ELR (cell line): ENCODE results near the gene H6PD.

ENCODE experiments used
- DNase-seq: peaks from one replicate; pipeline ENCODE4 v3.0.0-alpha.2; 2015; ENCODE audit warnings: low read depth

The H6PD gene

DNA sequence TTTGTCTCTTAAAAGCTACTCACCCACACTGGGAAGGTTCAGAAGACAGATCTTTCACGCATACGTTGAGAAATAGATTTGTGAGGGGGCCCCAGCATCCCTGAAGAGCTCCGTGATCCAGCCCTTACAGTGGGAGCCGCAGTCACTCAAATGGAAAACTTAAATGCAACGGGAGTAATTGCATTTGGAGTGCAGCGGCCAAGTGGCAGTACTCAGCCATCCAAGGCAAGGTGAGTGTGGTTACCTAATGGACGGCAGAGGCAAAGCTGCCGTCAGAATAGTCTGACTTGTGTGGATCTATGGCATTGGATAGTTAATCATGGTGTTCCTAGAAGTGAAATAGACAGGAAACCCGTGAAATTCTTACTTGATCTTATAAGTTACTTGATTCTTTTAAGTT, 63.3 kb downstream of the H6PD start:
- DNase-seq, result no peak

DNA sequence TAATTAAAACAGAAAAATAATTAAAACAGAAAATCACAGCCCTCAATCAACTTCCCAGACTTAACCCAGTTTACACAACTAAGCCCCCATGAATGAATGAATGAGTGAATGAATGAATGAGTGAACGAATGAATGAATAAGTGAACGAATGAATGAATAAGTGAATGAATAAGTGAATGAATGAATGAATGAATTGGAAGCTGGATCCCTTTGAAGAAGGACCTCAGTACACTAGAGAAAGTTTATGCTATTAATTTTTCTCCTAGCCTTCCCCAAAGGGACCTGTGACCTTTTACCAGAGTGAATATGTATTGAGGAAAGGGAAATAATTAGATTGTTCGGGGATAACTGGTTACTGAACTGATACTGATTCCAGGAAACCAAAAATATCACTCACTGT, 63.7 kb downstream of the H6PD start:
- DNase-seq, result no peak

DNA sequence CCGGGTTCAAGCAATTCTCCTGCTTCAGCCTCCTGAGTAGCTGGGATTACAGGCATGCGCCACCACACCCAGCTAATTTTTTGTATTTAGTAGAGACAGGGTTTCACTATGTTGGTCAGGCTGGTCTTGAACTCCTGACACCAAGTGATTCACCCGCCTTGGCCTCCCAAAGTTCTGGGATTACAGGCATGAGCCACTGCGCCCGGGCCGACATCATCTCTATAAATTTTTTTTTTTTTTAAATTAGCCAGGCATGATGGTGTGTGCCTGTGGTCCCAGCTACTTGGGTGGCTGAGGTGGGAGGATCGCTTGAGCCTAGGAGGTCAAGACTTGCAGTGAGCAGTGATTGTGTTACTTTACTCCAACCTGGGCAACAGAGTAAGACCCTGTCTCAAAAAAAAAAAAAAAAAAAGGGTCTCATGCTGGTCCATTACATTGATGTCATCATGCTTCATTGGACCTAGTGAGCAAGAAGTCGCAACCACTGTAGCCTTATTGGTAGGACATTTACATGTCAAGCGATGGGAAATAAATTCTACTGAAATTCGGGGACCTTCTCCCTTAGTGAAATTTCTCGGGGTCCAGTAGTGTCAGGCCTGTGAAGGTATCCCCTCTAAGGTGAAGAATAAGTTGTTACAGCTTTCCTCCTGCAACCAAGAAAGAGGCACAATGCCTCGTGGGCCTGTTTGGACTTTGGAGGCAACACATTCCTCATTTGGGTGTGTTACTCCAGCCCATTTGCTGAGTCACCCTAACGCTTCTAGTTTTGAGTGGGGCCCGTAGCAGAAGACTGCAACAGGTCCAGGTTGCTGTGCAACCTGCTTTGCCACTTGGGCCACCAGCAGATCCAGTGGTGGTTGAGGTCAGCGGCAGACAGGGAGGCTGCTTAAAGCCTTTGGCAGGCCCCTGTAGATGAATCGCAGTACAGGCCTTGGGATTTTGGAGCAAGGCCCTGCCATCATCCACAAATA, 65.3 kb downstream of the H6PD start:
- peak; percentile 77 for DNase-seq

DNA sequence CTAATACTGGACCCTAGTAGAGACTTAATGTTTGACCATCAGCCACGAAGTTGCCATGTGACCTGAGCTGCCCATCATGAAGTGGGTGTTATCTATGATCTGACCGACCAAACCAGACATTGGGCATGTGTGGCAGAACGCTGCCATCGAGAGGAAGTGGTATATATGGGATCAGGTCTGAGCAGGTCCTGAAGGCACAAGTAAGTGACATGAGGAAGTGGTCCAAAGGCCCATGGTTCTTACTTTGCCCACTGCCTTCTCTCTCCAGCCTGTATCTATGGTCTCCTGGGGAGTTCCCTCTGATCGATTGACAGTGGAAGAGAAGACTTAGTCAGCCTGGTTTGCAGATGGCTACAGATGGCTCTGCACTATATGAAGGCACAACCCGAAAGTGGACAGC, 66.0 kb downstream of the H6PD start:
- no peak for DNase-seq

DNA sequence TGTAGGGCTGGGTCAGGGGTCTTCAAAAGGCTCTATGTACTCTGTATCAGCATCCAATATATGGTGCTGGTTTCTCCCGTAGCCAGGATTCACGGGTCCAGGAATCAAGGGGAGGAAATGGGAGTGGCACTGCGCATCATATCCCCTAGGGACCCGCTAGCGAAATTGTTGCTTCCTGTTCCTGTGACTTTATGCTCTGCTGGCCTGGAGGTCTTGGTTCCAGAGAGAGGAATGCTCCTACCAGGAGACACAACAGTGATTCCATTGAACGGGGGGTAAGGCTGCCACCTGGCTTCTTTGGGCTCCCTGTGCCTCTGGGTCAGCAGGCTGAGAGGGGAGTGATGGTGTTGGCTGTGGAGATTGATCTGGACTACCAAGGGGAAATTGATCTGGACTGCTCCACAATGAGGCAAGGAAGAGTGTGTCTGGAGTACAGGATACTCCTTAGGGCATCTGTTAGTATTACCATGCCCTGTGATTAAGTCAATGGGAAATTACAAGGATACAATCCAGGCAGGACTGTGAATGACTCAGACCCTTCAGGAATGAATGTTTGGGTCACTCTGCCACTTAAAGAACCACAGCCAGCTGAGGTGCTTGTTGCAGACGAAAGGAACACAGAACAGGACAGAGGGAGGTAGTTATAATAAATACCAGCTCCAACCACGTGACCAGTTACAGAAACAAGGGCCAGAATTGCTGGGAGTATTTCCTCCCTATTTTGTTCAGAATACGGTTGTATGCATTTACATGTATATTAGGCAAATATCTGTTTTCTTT, 68.4 kb downstream of the H6PD start:
- peak; percentile 94 for DNase-seq

DNA sequence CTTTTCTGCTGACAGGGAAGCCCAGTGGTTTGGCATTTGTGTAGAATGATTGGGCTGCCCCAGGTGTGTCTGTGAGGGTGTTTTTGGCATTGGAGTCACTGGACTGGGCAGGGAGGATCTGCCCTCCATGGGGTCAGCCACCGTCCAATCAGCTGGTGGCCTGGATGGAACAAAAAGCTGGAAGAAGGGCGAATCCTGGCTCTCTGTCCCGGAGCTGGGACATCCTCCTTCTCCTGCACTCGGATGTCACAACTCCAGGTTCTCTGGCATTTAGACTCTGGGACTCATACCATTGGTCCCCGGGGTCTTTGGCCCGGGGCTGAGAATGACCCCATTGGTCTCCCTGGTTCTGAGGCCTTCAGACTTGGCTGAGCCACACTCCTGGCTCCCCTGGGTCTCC, 69.3 kb downstream of the H6PD start:
- DNase-seq, result no peak

DNA sequence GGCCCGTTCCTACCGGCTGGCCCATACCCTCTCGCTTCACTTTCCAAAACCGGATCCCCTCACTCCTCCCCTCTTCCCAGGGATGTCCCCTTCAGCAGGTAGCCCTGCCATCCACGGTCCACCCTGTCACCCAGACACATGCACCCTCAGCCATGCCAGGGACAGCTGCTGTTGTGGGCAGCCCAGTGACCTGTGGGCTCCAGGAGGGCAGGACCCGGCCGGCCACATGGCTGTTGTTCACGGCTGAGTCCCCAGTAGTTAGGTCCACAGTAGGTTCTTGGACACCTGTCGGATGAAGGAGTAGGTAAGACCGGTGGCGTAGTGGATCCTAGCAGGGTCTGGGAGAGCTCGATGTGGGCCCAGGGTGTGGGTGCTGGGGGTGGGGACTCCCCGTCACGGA, 70.6 kb downstream of the H6PD start:
- no peak for DNase-seq

DNA sequence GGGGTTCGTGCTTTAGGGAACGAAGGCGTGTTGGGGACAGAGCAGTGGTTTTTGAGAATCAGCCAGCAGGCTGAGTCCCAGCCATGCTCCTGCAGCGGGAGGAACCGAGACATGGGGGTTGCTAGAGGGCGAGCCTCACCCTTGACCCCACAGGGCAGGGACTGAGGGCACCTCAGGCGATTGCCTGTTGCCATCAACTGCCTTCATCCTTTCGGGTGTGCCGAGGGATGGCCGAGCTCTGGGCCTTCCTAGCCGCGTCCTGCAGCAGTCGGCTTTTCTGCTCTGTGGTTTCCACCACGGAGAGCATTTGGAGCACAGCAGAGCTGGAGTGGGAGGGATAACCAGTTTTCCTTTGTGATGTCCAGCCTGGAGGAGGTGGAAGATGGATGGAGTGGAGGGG, 71.4 kb downstream of the H6PD start:
- no peak for DNase-seq

DNA sequence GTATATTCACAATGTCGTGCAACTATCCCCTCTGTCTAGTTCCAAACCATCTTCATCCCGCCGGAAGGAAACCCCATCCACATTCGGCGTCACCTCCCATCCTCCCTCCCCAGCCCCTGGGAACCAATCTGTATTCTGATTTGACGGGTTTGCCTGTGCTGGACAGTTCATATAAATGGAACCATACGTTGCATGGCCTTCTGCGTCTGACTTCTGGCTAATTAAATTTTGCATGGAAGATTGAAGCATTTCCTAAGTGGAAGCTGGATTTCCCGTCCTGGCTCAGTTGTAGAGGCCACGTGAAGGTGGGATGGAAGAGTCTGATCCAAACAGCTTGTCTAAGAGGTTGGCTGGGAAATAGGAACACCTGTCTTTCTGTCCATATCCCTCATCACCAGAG, 72.7 kb downstream of the H6PD start:
- DNase-seq, result no peak

DNA sequence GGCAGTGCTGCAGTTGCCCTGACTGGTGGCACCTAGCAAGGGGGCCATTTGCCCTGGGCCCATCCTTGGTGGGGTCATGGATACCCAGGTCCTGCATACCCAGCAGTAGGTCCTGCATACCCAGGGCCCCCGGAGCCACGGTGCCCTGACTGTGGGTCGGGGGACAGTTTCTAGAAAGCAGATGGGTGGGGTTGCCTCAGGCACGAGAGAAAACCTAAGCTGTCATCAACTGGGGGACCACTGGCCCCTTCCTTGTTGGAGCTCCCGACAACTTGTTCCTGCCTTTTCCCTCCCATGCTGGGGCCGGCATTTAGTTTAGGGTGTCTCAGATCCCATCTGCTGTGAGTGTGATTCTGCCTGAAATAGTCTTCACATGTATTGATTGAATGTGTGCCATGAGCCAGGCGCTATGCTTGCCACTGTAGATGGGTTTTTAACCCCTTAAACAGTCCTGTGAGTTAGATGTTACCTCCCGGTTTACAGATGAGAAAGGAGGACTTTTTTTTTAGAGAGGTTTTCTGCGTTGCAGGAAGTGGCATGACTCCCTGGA, 73.7 kb downstream of the H6PD start:
- no peak for DNase-seq

DNA sequence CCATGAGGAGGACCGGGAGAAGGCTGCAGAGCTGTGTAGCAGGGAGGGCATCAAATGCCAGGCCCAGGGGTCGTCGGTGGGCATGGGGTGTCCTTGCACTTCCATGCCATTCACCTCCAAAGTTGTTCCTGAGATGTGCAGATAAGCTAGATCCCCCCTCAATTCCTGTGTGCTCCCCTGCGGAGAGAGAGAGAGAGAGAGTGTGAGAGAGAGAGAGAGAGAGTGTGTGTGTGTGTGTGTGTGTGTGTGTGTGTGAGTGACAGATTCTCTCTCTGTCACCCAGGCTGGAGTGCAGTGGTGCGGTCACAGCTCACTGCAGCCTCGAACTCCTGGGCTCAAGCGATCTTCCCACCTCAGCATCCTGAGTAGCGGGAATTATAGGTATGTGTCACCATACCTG, 74.5 kb downstream of the H6PD start:
- no peak for DNase-seq

DNA sequence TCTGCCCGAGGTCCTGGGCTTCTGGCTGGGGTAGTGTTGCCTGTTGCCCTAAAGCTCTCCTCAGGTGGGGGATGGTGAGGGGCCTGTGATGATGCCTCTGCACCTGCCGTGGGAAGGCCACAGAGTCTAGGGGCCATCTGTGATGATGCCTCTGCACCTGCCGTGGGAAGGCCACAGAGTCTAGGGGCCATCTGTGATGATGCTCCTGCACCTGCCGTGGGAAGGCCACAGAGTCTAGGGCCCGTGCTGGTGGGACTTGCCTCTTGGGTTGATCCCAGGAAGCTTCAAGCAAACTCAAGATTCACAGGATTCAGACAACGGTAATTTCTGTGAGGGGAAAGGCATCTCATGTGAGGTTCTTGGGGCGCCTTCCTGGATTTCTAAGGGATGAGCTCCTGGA, 75.4 kb downstream of the H6PD start:
- DNase-seq, result no peak

DNA sequence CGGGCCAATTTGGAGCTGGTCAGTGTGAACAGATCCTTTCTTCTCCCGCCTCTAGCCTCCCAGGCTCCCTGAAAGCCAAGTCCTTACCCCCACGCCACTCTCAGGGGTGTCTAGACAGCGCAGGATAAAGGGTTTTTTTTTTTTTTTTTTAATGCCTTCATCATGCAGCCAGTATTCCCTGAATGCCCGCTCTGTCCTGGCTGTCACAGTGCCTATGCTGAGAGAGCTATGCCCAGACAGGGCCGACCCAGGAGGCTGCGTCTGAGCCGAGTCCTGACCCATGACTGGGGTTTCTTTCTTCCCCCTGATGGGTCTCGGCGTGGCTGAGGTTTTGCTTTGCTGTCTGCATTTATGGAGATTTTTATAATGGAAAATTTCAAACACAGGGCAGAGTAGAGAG, 76.5 kb downstream of the H6PD start:
- no peak for DNase-seq

DNA sequence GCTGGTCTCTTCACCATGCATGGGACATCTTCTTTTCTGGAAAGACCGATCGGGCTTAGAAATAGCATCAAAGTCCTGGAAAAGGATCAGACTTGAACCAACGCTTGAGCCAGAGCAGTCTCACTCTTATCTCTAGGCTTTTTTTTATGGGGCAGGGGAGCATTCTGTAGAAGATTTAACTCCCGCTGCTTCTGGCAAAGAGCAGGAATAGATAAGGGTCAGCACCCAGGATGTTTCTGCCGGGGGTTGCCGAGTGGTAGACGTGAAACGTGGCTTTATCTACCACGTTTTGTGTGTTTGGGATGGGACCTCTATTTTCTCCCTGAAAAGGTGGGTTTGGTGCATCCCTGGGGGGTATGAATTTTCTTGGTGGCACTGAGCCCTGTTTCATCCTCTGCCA, 76.9 kb downstream of the H6PD start:
- no peak for DNase-seq

DNA sequence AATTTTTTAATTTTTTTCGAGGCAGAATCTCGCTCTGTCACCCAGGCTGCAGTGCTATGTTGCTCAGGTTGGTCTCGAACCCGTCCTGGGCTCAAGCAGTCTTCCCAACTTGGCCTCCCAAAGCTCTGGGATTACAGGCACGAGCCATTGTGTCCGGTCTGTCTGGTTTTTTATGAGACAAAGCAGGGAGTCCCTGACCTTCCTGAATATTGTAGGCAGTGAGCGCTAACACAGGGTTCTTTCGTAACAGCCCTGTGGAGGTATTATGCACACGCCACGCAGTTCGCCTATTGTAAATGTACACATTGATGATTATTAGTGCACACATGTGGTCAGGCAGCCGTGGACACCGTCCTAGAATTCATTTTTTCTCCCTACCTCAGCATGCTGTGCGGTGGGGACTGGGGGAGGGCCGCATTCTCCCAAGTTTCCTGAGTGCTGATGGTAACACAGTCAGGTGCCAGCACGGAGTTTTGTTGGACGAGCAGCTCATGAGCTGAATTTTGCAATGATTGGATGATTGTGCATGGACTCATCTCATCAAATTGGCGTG, 77.7 kb downstream of the H6PD start:
- no peak for DNase-seq

DNA sequence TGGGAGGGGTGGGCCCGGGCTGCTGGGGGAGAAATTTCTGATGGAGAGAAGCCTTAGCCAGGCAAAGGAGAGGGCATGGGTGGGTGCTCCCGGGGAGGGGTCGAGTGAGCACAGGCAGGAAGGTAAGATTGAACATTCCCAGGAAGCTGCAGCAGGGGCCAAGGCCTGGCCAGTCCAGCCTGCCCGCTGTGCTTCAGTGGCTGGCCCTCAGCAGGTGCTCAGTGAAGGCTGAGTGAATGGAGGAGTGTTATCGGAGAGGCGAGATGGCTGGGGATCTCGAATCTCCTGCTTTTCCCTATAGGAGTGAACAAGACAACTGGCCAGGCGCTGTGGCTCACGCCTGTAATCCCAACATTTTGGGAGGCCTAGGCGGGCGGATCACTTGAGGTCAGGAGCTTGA, 79.0 kb downstream of the H6PD start:
- DNase-seq, result no peak

DNA sequence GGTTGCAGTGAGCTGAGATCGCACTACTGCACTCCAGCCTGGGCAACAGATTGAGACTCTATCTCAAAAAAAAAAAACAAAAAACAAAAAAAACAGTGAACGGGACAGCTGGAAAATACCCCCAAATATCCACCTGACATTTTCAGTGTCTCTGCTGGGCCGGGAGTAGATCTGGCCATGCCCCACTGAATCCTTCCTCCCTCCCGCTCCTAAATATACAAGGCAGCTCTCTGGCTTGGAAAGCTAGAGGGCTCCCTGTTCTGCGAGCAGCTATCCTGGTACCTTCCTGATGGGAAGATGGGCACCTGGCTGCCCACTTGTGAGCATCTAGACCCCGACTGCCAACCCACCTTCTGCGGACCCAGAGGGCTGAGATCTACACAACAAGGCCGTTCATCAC, 79.5 kb downstream of the H6PD start:
- DNase-seq, result no peak

DNA sequence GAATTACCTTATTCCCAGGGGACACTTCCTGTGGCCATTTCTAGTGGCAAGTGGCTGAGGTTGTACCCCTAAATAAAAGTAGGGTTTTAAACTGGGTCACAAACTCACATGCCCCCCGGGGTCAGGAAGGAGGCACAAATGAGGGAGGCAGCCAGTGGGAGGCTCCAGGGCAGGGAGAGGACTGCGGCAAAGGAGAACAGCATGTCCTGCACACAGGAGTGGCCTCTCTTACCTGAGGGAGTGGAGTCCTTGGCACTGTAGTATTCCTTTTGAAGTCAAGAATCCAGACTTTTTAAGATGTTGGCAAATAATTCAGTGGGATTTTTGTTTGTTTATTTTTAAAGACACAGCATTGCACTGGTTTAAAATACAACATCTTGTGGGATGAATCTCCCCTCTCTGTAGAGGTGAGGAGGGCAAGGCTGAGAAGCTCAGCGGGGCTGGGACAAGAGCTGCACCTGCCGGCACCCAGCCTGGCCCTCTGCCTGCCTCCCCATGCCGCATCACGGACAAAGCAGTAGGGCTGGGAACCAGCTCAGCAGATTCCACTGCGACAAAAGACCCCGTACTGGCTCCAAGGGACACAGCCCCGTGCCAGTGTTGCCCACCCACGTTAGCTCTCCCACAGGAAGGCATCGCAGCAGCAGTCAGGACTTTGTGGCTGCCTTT, 80.3 kb downstream of the H6PD start:
- DNase-seq, result no peak

DNA sequence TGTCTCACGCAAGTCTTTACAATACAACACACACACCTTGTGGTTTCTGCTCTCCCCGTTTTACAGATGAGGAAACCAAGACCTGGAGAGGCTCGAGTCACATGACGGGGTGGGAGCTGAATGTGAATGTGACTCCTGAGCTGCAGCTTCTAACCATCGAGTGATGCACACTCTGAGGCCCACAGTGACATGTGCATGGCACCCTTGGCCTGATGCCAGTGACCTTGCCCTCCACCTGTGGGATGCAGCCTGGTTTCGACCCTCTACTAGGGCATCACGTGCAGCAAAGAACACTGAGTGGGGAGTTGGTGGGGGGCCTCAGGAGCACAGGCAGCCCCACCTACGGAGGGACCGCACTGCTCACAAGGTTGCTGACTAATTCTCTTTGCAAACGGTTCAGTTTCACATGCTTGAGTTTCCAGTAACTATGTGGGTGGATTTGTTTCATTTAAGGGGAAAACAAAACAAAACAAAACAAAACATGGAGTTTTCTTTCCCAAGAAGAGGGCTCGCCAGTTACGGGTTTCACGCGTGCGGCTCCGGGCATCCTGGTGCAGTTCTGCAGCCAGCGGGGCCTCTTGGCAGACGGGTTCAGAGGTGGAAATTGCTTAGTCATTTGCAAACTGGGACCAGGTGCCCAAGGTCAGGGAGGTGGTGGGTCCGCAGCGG, 81.0 kb downstream of the H6PD start:
- peak; percentile 49 for DNase-seq

DNA sequence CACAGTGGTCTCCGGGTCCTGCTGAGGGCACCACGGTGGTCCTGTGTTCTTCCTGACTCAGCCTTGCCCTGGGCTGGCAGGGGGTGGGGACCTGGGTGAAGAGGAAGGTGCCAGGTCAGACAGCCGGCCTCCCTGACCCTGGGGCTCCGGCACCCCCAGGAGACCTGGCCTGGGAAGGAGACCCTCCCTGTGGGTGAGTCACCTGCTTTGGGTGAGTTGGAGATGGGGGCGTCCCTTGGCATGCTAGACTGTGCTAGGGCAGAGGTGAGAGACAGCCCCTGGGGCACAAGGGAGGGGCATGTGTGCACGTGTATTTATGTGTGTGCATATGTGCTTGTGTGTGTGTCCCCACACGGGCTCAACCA, 81.5 kb downstream of the H6PD start:
- no peak for DNase-seq

DNA sequence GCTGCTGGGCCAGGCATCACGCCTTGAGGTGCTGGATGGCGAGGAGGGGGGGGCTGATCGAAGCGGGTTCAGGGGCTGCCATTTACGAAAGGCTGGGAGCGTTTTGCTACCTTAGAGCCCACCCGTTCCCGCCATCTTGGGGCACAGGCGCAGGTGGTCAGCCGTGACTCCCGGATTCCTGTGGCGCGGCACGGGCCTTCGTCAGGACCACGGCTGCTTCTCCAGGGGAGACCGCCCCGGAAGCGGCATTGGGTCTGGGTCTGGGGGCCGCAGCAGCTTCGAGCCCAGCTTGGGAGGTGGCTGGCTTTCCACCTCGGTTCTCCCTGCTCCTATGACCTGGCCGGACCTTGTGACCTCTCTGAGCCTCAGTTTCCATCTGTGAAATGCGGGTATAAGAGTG, 81.9 kb downstream of the H6PD start:
- no peak for DNase-seq

DNA sequence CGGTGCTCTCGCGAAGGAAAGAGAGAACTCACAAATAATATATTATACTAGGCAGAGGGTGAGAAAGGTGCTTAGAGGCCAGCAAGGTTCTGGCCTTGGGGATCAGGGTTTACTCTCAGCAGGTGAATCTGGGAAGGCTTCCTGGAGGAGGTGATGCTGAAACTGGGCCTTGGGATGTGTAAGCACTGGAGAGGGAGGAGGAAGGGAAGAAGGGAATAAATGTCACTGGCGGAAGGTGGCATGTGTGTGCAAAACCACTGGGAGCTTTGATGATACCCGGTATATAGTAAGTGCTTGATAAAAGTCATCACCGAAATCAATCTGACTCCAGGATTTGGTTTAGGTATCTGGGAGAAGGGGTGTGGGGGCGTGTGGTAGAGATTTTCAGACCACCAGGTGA, 82.5 kb downstream of the H6PD start:
- no peak for DNase-seq
